ENCODE data around the gene NKX1-2. TPM values are rescaled to one million over a fixed set of nuclear protein-coding genes. Genes with fewer than 3 reads are reported as not detected.

The NKX1-2 gene
- total RNA-seq, 1 experiment from 2014 or later: 3.4 TPM

GRCh38 chr10:124401633-124402032 lies 48.2 kb downstream of the NKX1-2 start (continued):
- no peak for TF ChIP-seq FOSL1 (IDR thresholded peaks at IDR 0.05; ENCODE audit: low read depth)
- TF ChIP-seq ZNF274 (IDR thresholded peaks at IDR 0.05; ENCODE audit: low read depth, low read length): no peak
- no peak for TF ChIP-seq TCF7L2 (IDR thresholded peaks at IDR 0.05; ENCODE audit: borderline replicate concordance, extremely low read depth, insufficient read depth, insufficient read length)

Other genes with a start within 250 kb of the NKX1-2 start
- 133 TPM for gene OAT, start 31.1 kb downstream of the NKX1-2 start, total RNA-seq (2021; ENCODE audit: unreplicated experiment)
- gene LHPP, start 11.8 kb upstream of the NKX1-2 start, total RNA-seq (2021; ENCODE audit: unreplicated experiment): 45.8 TPM